Kidney (tissue), 14 donors: ENCODE results near the gene CHAT. TPM values are rescaled to one million over a fixed set of nuclear protein-coding genes. Genes with fewer than 3 reads are reported as not detected.

Source experiments
- DNase-seq, 5 donors: peaks; one replicate each; pipeline ENCODE4 v3.0.0-alpha.2; 2013 to 2020
- FAIRE-seq: peaks from 2 replicates; lab custom pipeline; 2012; peaks lifted over from hg19 to GRCh38; lab: Jason Lieb, UNC
- H3K27ac ChIP-seq, 2 donors: one replicate each; pipeline ENCODE4 v1.7.0; 2013; ENCODE audit warnings: low read depth in 2 of 2, low read length in 2 of 2, inconsistent platforms in 1 of 2
- H3K27me3 ChIP-seq: one replicate; pipeline ENCODE4 v1.7.1; 2013; ENCODE audit warnings: low read length, inconsistent platforms; ENCODE audit not compliant: control insufficient read depth, insufficient read depth
- H3K36me3 ChIP-seq, 3 donors: one replicate each; pipeline versions ENCODE4 v1.7.0 to v1.7.1; 2013; ENCODE audit warnings: low read length in 3 of 3, control low read depth in 1 of 3, inconsistent platforms in 1 of 3; ENCODE audit not compliant: insufficient read depth in 3 of 3, control insufficient read depth in 2 of 3
- H3K4me1 ChIP-seq, 3 donors: one replicate each; pipeline versions ENCODE4 v1.7.0 to v1.7.1; 2013; ENCODE audit warnings: low read length in 3 of 3, inconsistent platforms in 1 of 3, low read depth in 1 of 3; ENCODE audit not compliant: control insufficient read depth in 2 of 3, insufficient read depth in 2 of 3
- H3K4me3 ChIP-seq, 3 donors: one replicate each; pipeline versions ENCODE4 v1.7.0 to v1.8.1; 2013; ENCODE audit warnings: low read length in 3 of 3, control low read depth in 1 of 3, inconsistent platforms in 1 of 3
- H3K9ac ChIP-seq, 3 donors: one replicate each; pipeline versions ENCODE4 v1.7.0 to v1.7.1; 2013; ENCODE audit warnings: low read length in 3 of 3, control low read depth in 1 of 3, inconsistent platforms in 1 of 3
- H3K9me3 ChIP-seq, 3 donors: one replicate each; pipeline versions ENCODE4 v1.7.0 to v1.7.1; 2013; ENCODE audit warnings: low read length in 3 of 3, control low read depth in 1 of 3, inconsistent platforms in 1 of 3; ENCODE audit not compliant: control insufficient read depth in 2 of 3, insufficient read depth in 1 of 3
- CTCF ChIP-seq: IDR thresholded peaks from 3 replicates; pipeline ENCODE4 v1.5.1; 2012; ENCODE audit warnings: mild to moderate bottlenecking, moderate library complexity, borderline replicate concordance; ENCODE audit not compliant: insufficient read depth; ENCODE audit errors: extremely low read depth
- intact Hi-C: fragments of 100-400 bp; cut with DNase I; formaldehyde crosslinking; loops from one replicate; pipeline ENCODE4 v1.11.1; 2022
- polyA plus RNA-seq: library from polyadenylated mRNA; stranded (reverse); fragments of 350-450 nt; fragmentation: Illumina TruSeq; extraction: RNeasy Lipid Tissue Mini Kit (QIAGEN cat#74804); gene quantifications from one replicate; pipeline ENCODE4 v1.2.3, GENCODE V29; 2014; ENCODE audit warnings: low read depth, low replicate concordance; ENCODE audit not compliant: insufficient read depth
- total RNA-seq: library from RNA; stranded (reverse); fragmentation: NEBNext Ultra II Directional; extraction: Animal tissue kit (Norgen Biotek cat#: 25700); gene quantifications from one replicate; pipeline ENCODE4 v1.2.1, GENCODE V29; 2021
- donor health status: control.
- donor health status: control.
- donor health status: control.
- donor health status: control.
- donor health status: control.
- donor health status: DM: yes; HTN: yes; CAD: no.
- donor health status: Normal renal cell carcinoma (clear cell type).

CHAT gene
- total and polyA plus RNA-seq, 2 donors from 2014 or later, result not detected

- H3K27ac ChIP-seq, result no peak overlapping the region
- H3K9ac ChIP-seq, result no peak overlapping the region
- H3K9me3 ChIP-seq, result no peaks in the 10 kb centered on the region
- intact Hi-C loops, result no loop called here
- H3K27me3 ChIP-seq, result no peaks in the 10 kb centered on the region
- H3K36me3 ChIP-seq, result no peaks in the 10 kb centered on the region
- FAIRE-seq (no peak), DNase-seq (no peak)
- no peaks in the 10 kb centered on the region for H3K4me1 ChIP-seq
- no peak for TF ChIP-seq CTCF
- no peak overlapping the region for H3K4me3 ChIP-seq
Measured at GRCh38 chr10:49653273-49653929, 39.6 kb downstream of the CHAT start.

GRCh38 chr10:49654036-49654693 lies 40.3 kb downstream of the CHAT start:
- Histone ChIP-seq H3K4me1 (no peaks in the 10 kb centered on the region), H3K9ac (no peak overlapping the region), H3K9me3 (peaks cover 0 to 3% (median 0%) of the 10 kb centered on the region in 3 donors), H3K4me3 (no peak overlapping the region), H3K27ac (no peak overlapping the region), H3K36me3 (no peaks in the 10 kb centered on the region), H3K27me3 (no peaks in the 10 kb centered on the region)
- FAIRE-seq (no peak), DNase-seq (no peak)
- intact Hi-C loops, result no loop called here
- no peak for TF ChIP-seq CTCF

- intact Hi-C loops, result no loop called here
- Histone ChIP-seq H3K4me1 (no peaks in the 10 kb centered on the region), H3K36me3 (no peaks in the 10 kb centered on the region), H3K27ac (no peak overlapping the region), H3K9ac (no peak overlapping the region), H3K9me3 (peaks cover 0 to 3% (median 0%) of the 10 kb centered on the region in 3 donors), H3K27me3 (no peaks in the 10 kb centered on the region), H3K4me3 (no peak overlapping the region)
- no peak for TF ChIP-seq CTCF
- no peak for DNase-seq
- FAIRE-seq, result no peak
Measured at GRCh38 chr10:49655099-49655498, 41.3 kb downstream of the CHAT start.
